Fibroblast of skin of scalp (primary cell): ENCODE data around the gene WNT1.
A peak's percentile ranks its signal among the peaks of the same experiment; 100 is the strongest.

Experiments used
- DNase-seq: peaks from one replicate; pipeline ENCODE4 v3.0.0-alpha.2; 2013

Gene WNT1

GRCh38 chr12:48981757-48982157, 3.6 kb downstream of the WNT1 start:
- DNase-seq, result no peak

- DNase-seq, result no peak
Observed at GRCh38 chr12:48982397-48983080, 4.4 kb downstream of the WNT1 start.

- no peak for DNase-seq
Observed at GRCh38 chr12:48985475-48985897, 7.4 kb downstream of the WNT1 start.

- DNase-seq, result no peak
Observed at GRCh38 chr12:48985901-48986300, 7.8 kb downstream of the WNT1 start.

GRCh38 chr12:48986720-48987291, 8.7 kb downstream of the WNT1 start:
- no peak for DNase-seq

GRCh38 chr12:48988030-48988649, 10.0 kb downstream of the WNT1 start:
- DNase-seq, result peak; percentile 46

GRCh38 chr12:48990552-48990951, 12.4 kb downstream of the WNT1 start:
- no peak for DNase-seq

GRCh38 chr12:48991247-48992050, 13.3 kb downstream of the WNT1 start:
- no peak for DNase-seq

- no peak for DNase-seq
Observed at GRCh38 chr12:48993787-48994186, 15.7 kb downstream of the WNT1 start.

- DNase-seq, result no peak
Observed at GRCh38 chr12:48994224-48995085, 16.3 kb downstream of the WNT1 start.

- peak; percentile 78 for DNase-seq
Observed at GRCh38 chr12:48995086-48995879, 17.2 kb downstream of the WNT1 start.

- peak; percentile 75 for DNase-seq
Observed at GRCh38 chr12:48996794-48997718, 18.9 kb downstream of the WNT1 start.

GRCh38 chr12:48997719-48998496, 19.8 kb downstream of the WNT1 start:
- no peak for DNase-seq

GRCh38 chr12:48998497-48999353, 20.6 kb downstream of the WNT1 start:
- DNase-seq, result no peak

GRCh38 chr12:48999371-49000131, 21.4 kb downstream of the WNT1 start, which contains the start of gene DDN:
DDN (minus strand) TSS chr12:48999375; CDS start chr12:48999287, 88 bp downstream.
- peak; percentile 58 for DNase-seq

GRCh38 chr12:49000346-49000745, 22.2 kb downstream of the WNT1 start:
- no peak for DNase-seq

- no peak for DNase-seq
Observed at GRCh38 chr12:49008943-49009342, 30.8 kb downstream of the WNT1 start.
